DMS79 (cell line): Measurements from ENCODE around the gene REEP3.
A peak's percentile ranks its signal among the peaks of the same experiment; 100 is the strongest.

Experiments used
- DNase-seq: peaks from one replicate; lab custom pipeline; 2025; lab: John Stamatoyannopoulos, UW

REEP3 gene

GRCh38 chr10:63506554-63506953, 14.6 kb upstream of the REEP3 start:
- DNase-seq: no peak

- DNase-seq: peak; percentile 19
These were observed 6.0 kb upstream of the REEP3 start for GRCh38 chr10:63515002-63515763.

- no peak for DNase-seq
These were observed 5.0 kb upstream of the REEP3 start for GRCh38 chr10:63516207-63516606.

- DNase-seq: no peak
These were observed 2.4 kb upstream of the REEP3 start for GRCh38 chr10:63518690-63519288.

- DNase-seq: peak; percentile 57
These were observed 445 bp downstream of the REEP3 start for GRCh38 chr10:63521416-63522276.

GRCh38 chr10:63522277-63522687, 1.1 kb downstream of the REEP3 start:
- DNase-seq: peak; percentile 27

- DNase-seq: no peak
These were observed 1.8 kb downstream of the REEP3 start for GRCh38 chr10:63522995-63523394.

GRCh38 chr10:63525021-63525420, 3.8 kb downstream of the REEP3 start:
- no peak for DNase-seq

GRCh38 chr10:63527401-63527800, 6.2 kb downstream of the REEP3 start:
- DNase-seq: no peak

- DNase-seq: no peak
These were observed 7.0 kb downstream of the REEP3 start for GRCh38 chr10:63528084-63528744.

- no peak for DNase-seq
These were observed 9.2 kb downstream of the REEP3 start for GRCh38 chr10:63530409-63530808.

- DNase-seq: no peak
These were observed 13.5 kb downstream of the REEP3 start for GRCh38 chr10:63534723-63535122.

- DNase-seq: no peak
These were observed 15.5 kb downstream of the REEP3 start for GRCh38 chr10:63536698-63537097.

- no peak for DNase-seq
These were observed 16.3 kb downstream of the REEP3 start for GRCh38 chr10:63537536-63537935.

- DNase-seq: no peak
These were observed 18.2 kb downstream of the REEP3 start for GRCh38 chr10:63539377-63539776.

- no peak for DNase-seq
These were observed 18.8 kb downstream of the REEP3 start for GRCh38 chr10:63539994-63540393.

- no peak for DNase-seq
These were observed 21.8 kb downstream of the REEP3 start for GRCh38 chr10:63542835-63543575.

GRCh38 chr10:63543576-63543962, 22.4 kb downstream of the REEP3 start:
- DNase-seq: no peak

- no peak for DNase-seq
These were observed 23.2 kb downstream of the REEP3 start for GRCh38 chr10:63544418-63544817.

GRCh38 chr10:63547628-63548360, 26.6 kb downstream of the REEP3 start:
- DNase-seq: no peak

- no peak for DNase-seq
These were observed 27.7 kb downstream of the REEP3 start for GRCh38 chr10:63548860-63549259.
